Measurements from ENCODE around the gene RAP1GAP. TPM values are rescaled to one million over a fixed set of nuclear protein-coding genes. Genes with fewer than 3 reads are reported as not detected.

RAP1GAP gene
- total RNA-seq, 1 experiment from 2014 or later = 13.4 TPM

GRCh38 chr1:21704145-21704544 lies 35.0 kb upstream of the RAP1GAP start:
- ChIA-PET CTCF (no interaction called here), RAD21 (ENCODE audit: low non-redundant PET in 1 of 2, low total read pairs in 2 of 2, uncharacterized antibody in 2 of 2, unreplicated experiment in 2 of 2) (no interaction called here), POLR2A (no interaction called here)
- no peak overlapping the region for H3K4me2 ChIP-seq (ENCODE audit: low read length)
- BruUV-seq (replicated peaks) = no TSS peak
- no peak overlapping the region for H2AFZ ChIP-seq (ENCODE audit: low read depth, low read length, poor library complexity, severe bottlenecking)
- no peaks in the 10 kb centered on the region for H4K20me1 ChIP-seq (ENCODE audit: insufficient read depth)
- H3K9me3 ChIP-seq (ENCODE audit: control insufficient read depth in 1 of 2, insufficient read depth in 1 of 2, low read depth in 1 of 2, low read length in 2 of 2) = no peaks in the 10 kb centered on the region
- H3K9ac ChIP-seq (ENCODE audit: low read length) = no peak overlapping the region
- H3K27me3 ChIP-seq (ENCODE audit: insufficient read depth, low read length) = no peaks in the 10 kb centered on the region
- no peaks in the 10 kb centered on the region for H3K9me2 ChIP-seq (ENCODE audit: insufficient read depth)
- no peaks in the 10 kb centered on the region; the same call in 1 of the 2 replicates for H3K79me2 ChIP-seq (ENCODE audit: insufficient read depth, low read length)
- intact Hi-C loops (cut with micrococcal nuclease) = no loop called here
- H3K4me3 ChIP-seq (replicated peaks in 1 of 2; ENCODE audit: low read depth in 1 of 2, low read length in 2 of 2) = no peak overlapping the region
- H3K27ac ChIP-seq (ENCODE audit: low read depth, low read length) = no peak overlapping the region
- DNase-seq (ENCODE audit: low read depth, low spot score) (no peak), ATAC-seq (no peak)
- no peaks in the 10 kb centered on the region for H3K4me1 ChIP-seq (ENCODE audit: control insufficient read depth in 1 of 2, insufficient read depth in 2 of 2, low read length in 2 of 2)
- peaks cover 7 to 11% of the 10 kb centered on the region in 2 experiments; a peak in 3 of 4 replicates for H3K36me3 ChIP-seq (ENCODE audit: control insufficient read depth in 1 of 2, insufficient read depth in 2 of 2, low read length in 2 of 2)
- TF ChIP-seq JUND (IDR thresholded peaks at IDR 0.05) (no peak), POLR2AphosphoS5 (IDR thresholded peaks at IDR 0.05; ENCODE audit: low read depth, low read length) (no peak), SRF (IDR thresholded peaks at IDR 0.05; ENCODE audit: low read depth) (no peak), ELF1 (IDR thresholded peaks at IDR 0.05; ENCODE audit: borderline replicate concordance, low read depth) (no peak), FOSL1 (IDR thresholded peaks at IDR 0.05; ENCODE audit: low read depth) (no peak), YY1 (IDR thresholded peaks at IDR 0.05; ENCODE audit: extremely low read depth, insufficient replicate concordance, low read depth, low read length) (no peak), EZH2 (IDR thresholded peaks at IDR 0.05) (no peak), REST (IDR thresholded peaks at IDR 0.05; ENCODE audit: low read depth) (no peak), POLR2A (IDR thresholded peaks at IDR 0.05; ENCODE audit: borderline replicate concordance, extremely low read depth, insufficient read depth, insufficient read length) (no peak), SP1 (IDR thresholded peaks at IDR 0.05; ENCODE audit: low read depth) (no peak), ATF3 (IDR thresholded peaks at IDR 0.05) (no peak), EGR1 (IDR thresholded peaks at IDR 0.05; ENCODE audit: low read depth) (no peak), ZBTB33 (IDR thresholded peaks at IDR 0.05; ENCODE audit: extremely low read depth, insufficient replicate concordance, low read length) (no peak), CEBPB (IDR thresholded peaks at IDR 0.05; ENCODE audit: low read depth) (no peak), MAX (IDR thresholded peaks at IDR 0.05) (no peak), SIN3A (IDR thresholded peaks at IDR 0.05; ENCODE audit: low read depth) (no peak), CTCF (IDR thresholded peaks at IDR 0.05 in 2 of 3, conservative IDR thresholded peaks at IDR 0.05 in 1 of 3; ENCODE audit: borderline replicate concordance in 1 of 3, insufficient read depth in 1 of 3, low read depth in 2 of 3, low read length in 2 of 3) (no peak), TCF7L2 (IDR thresholded peaks at IDR 0.05; ENCODE audit: borderline replicate concordance, extremely low read depth, insufficient read depth, insufficient read length) (no peak), CBX3 (IDR thresholded peaks at IDR 0.05; ENCODE audit: low read depth) (no peak), RAD21 (IDR thresholded peaks at IDR 0.05; ENCODE audit: low read depth) (no peak)

All from HCT116 (cell line).